Smooth muscle cell (in vitro differentiated cells): Measurements from ENCODE around the gene HACD4. TPM values are rescaled to one million over a fixed set of nuclear protein-coding genes. Genes with fewer than 3 reads are reported as not detected.

Experiments
- DNase-seq: peaks from one replicate; lab custom pipeline; 2025; ENCODE audit not compliant: unreplicated experiment; lab: John Stamatoyannopoulos, UW
- H2AFZ ChIP-seq: fragments of 200-600 bp; sonication (generic); 2 replicates; pipeline ENCODE4 v1.6.0; 2016; ENCODE audit warnings: antibody characterized with exemption, low read depth, mild to moderate bottlenecking
- H3F3A ChIP-seq: fragments of 200-600 bp; sonication (generic); 2 replicates; pipeline ENCODE4 v1.6.0; 2017; ENCODE audit warnings: antibody characterized with exemption, low read depth
- H3K27ac ChIP-seq: fragments of 200-600 bp; sonication (generic); 2 replicates; pipeline ENCODE4 v1.5.1; 2016; ENCODE audit warnings: low read depth, mild to moderate bottlenecking
- H3K27me3 ChIP-seq: fragments of 200-600 bp; sonication (generic); 2 replicates; pipeline ENCODE4 v1.6.1; 2016; ENCODE audit warnings: low read depth, mild to moderate bottlenecking
- H3K36me3 ChIP-seq: fragments of 200-600 bp; sonication (generic); 2 replicates; pipeline ENCODE4 v1.5.1; 2016; ENCODE audit warnings: low read depth
- H3K4me1 ChIP-seq: fragments of 200-600 bp; sonication (generic); 2 replicates; pipeline ENCODE4 v1.5.1; 2016; ENCODE audit warnings: low read depth
- H3K4me2 ChIP-seq: fragments of 200-600 bp; sonication (generic); 2 replicates; pipeline ENCODE4 v1.6.0; 2016; ENCODE audit warnings: mild to moderate bottlenecking
- H3K4me3 ChIP-seq: fragments of 200-600 bp; sonication (generic); 2 replicates; pipeline ENCODE4 v1.5.1; 2016; ENCODE audit warnings: mild to moderate bottlenecking
- H3K79me2 ChIP-seq: fragments of 200-600 bp; sonication (generic); 2 replicates; pipeline ENCODE4 v1.6.0; 2016; ENCODE audit warnings: low read depth, mild to moderate bottlenecking
- H3K9ac ChIP-seq: fragments of 200-600 bp; sonication (generic); 2 replicates; pipeline ENCODE4 v1.6.0; 2016; ENCODE audit warnings: low read depth
- H3K9me3 ChIP-seq: fragments of 200-600 bp; sonication (generic); replicated peaks from 2 replicates; pipeline ENCODE4 v1.5.1; 2016; ENCODE audit warnings: low read depth
- H4K20me1 ChIP-seq: fragments of 200-600 bp; sonication (generic); 2 replicates; pipeline ENCODE4 v1.6.0; 2016; ENCODE audit warnings: low read depth
- CTCF ChIP-seq: fragments of 200-600 bp; sonication (generic); IDR thresholded peaks from 2 replicates; pipeline ENCODE4 v1.5.1; 2017; ENCODE audit warnings: borderline replicate concordance, mild to moderate bottlenecking, antibody characterized with exemption; ENCODE audit not compliant: insufficient read depth, poor library complexity, severe bottlenecking
- WGBS: methylation state at CpG from one replicate; pipeline ENCODE4 v1.1.7; 2016; ENCODE audit warnings: low lambda C conversion rate; 5-methylcytosine and 5-hydroxymethylcytosine counted together
- polyA plus RNA-seq: library from polyadenylated mRNA; unstranded; fragments of >200 nt; fragmentation: Nextera tagmentation; extraction: Ambion mirVana; gene quantifications from 2 replicates; pipeline ENCODE4 v1.2.1, GENCODE V29; 2016
- total RNA-seq: library from RNA; depleted of rRNA; stranded (reverse); fragments of >200 nt; gene quantifications from 2 replicates; pipeline ENCODE4 v1.2.3, GENCODE V29; 2014

HACD4 gene
- total and polyA plus RNA-seq, 2 experiments from 2014 or later: 2.6 to 6.2 TPM

- H3K4me2 ChIP-seq: no peak overlapping the region
- H3F3A ChIP-seq: peaks cover 10% of the 10 kb centered on the region
- DNase-seq: no peak
- 96% methylated on average over 2 of the region's 2 CpGs for WGBS
- no peaks in the 10 kb centered on the region for H3K36me3 ChIP-seq
- no peak overlapping the region for H3K4me3 ChIP-seq
- H3K79me2 ChIP-seq: no peaks in the 10 kb centered on the region
- H2AFZ ChIP-seq: no peak overlapping the region
- H3K9ac ChIP-seq: no peak overlapping the region
- H3K4me1 ChIP-seq: no peaks in the 10 kb centered on the region
- H3K27ac ChIP-seq: no peak overlapping the region
- H4K20me1 ChIP-seq: no peaks in the 10 kb centered on the region
- TF ChIP-seq CTCF: no peak
- no peaks in the 10 kb centered on the region for H3K9me3 ChIP-seq
- no peaks in the 10 kb centered on the region for H3K27me3 ChIP-seq
Observed at GRCh38 chr9:21023861-21024260, 7.6 kb downstream of the HACD4 start.

- no peak overlapping the region for H3K27ac ChIP-seq
- no peaks in the 10 kb centered on the region for H3K79me2 ChIP-seq
- no peak overlapping the region for H2AFZ ChIP-seq
- no peak overlapping the region for H3K4me2 ChIP-seq
- WGBS: 58% methylated on average over 2 of the region's 2 CpGs
- H4K20me1 ChIP-seq: no peaks in the 10 kb centered on the region
- no peak overlapping the region for H3K4me3 ChIP-seq
- H3K9ac ChIP-seq: no peak overlapping the region
- no peaks in the 10 kb centered on the region for H3K9me3 ChIP-seq
- no peaks in the 10 kb centered on the region for H3K36me3 ChIP-seq
- no peaks in the 10 kb centered on the region for H3F3A ChIP-seq
- TF ChIP-seq CTCF: no peak
- no peaks in the 10 kb centered on the region for H3K27me3 ChIP-seq
- no peak for DNase-seq
- no peaks in the 10 kb centered on the region for H3K4me1 ChIP-seq
Observed at GRCh38 chr9:21018177-21018576, 13.3 kb downstream of the HACD4 start.

GRCh38 chr9:21016701-21017491, 14.5 kb downstream of the HACD4 start:
- Histone ChIP-seq H3F3A (no peaks in the 10 kb centered on the region), H4K20me1 (no peaks in the 10 kb centered on the region), H3K4me3 (no peak overlapping the region), H3K79me2 (no peaks in the 10 kb centered on the region), H3K36me3 (no peaks in the 10 kb centered on the region), H3K27ac (peak overlapping the region; percentile 54), H3K9ac (no peak overlapping the region), H2AFZ (no peak overlapping the region), H3K4me1 (no peaks in the 10 kb centered on the region), H3K4me2 (no peak overlapping the region), H3K27me3 (no peaks in the 10 kb centered on the region), H3K9me3 (no peaks in the 10 kb centered on the region)
- WGBS: 38% methylated on average over 2 of the region's 2 CpGs
- no peak for TF ChIP-seq CTCF
- no peak for DNase-seq

- Histone ChIP-seq H3K27me3 (no peaks in the 10 kb centered on the region), H3K36me3 (no peaks in the 10 kb centered on the region), H3K79me2 (no peaks in the 10 kb centered on the region), H3K4me1 (no peaks in the 10 kb centered on the region), H3F3A (no peaks in the 10 kb centered on the region), H3K9ac (no peak overlapping the region), H4K20me1 (no peaks in the 10 kb centered on the region), H3K27ac (no peak overlapping the region), H3K4me2 (no peak overlapping the region), H3K9me3 (no peaks in the 10 kb centered on the region), H3K4me3 (no peak overlapping the region), H2AFZ (no peak overlapping the region)
- no peak for DNase-seq
- no peak for TF ChIP-seq CTCF
Observed at GRCh38 chr9:21015995-21016394, 15.4 kb downstream of the HACD4 start.
